WERI-Rb-1 (cell line): ENCODE measurements around the gene PDE8B.

Experiments
- DNase-seq: peaks from one replicate; pipeline ENCODE4 v3.0.0-alpha.2; 2020
- H3K27ac ChIP-seq: fragments of 250-450 bp; sonication (Bioruptor Pico); 2 replicates; pipeline ENCODE4 v1.5.1; 2020; ENCODE audit warnings: mild to moderate bottlenecking, moderate library complexity
- H3K27me3 ChIP-seq: fragments of 250-450 bp; sonication (Bioruptor Pico); 2 replicates; pipeline ENCODE4 v1.5.1; 2021; ENCODE audit warnings: mild to moderate bottlenecking, low read depth, moderate library complexity; ENCODE audit not compliant: insufficient read depth, severe bottlenecking
- H3K36me3 ChIP-seq: fragments of 250-450 bp; sonication (Bioruptor Pico); 2 replicates; pipeline ENCODE4 v1.5.1; 2020; ENCODE audit warnings: mild to moderate bottlenecking, moderate library complexity
- H3K4me3 ChIP-seq: 2 replicates; pipeline ENCODE4 v1.5.1; 2011; ENCODE audit warnings: low read depth, mild to moderate bottlenecking, control low read depth, low read length
- H3K9me3 ChIP-seq: fragments of 250-450 bp; sonication (Bioruptor Pico); 2 replicates; pipeline ENCODE4 v1.5.1; 2021; ENCODE audit warnings: mild to moderate bottlenecking, moderate library complexity; ENCODE audit not compliant: severe bottlenecking
- TF ChIP-seq, protein P1 (sequence below): IDR thresholded peaks from 2 replicates; pipeline ENCODE4 v1.5.1; 2011; ENCODE audit warnings: low read depth, mild to moderate bottlenecking, control low read depth, inconsistent platforms, low read length

Gene PDE8B

GRCh38 chr5:77310494-77311213 lies 100.2 kb downstream of the PDE8B start:
- no peak overlapping the region for H3K27ac ChIP-seq
- no peak for DNase-seq
- H3K27me3 ChIP-seq: no peaks in the 10 kb centered on the region
- H3K9me3 ChIP-seq: no peaks in the 10 kb centered on the region
- no peaks in the 10 kb centered on the region for H3K36me3 ChIP-seq
- TF ChIP-seq, protein P1, sequence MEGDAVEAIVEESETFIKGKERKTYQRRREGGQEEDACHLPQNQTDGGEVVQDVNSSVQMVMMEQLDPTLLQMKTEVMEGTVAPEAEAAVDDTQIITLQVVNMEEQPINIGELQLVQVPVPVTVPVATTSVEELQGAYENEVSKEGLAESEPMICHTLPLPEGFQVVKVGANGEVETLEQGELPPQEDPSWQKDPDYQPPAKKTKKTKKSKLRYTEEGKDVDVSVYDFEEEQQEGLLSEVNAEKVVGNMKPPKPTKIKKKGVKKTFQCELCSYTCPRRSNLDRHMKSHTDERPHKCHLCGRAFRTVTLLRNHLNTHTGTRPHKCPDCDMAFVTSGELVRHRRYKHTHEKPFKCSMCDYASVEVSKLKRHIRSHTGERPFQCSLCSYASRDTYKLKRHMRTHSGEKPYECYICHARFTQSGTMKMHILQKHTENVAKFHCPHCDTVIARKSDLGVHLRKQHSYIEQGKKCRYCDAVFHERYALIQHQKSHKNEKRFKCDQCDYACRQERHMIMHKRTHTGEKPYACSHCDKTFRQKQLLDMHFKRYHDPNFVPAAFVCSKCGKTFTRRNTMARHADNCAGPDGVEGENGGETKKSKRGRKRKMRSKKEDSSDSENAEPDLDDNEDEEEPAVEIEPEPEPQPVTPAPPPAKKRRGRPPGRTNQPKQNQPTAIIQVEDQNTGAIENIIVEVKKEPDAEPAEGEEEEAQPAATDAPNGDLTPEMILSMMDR: no peak
- no peak overlapping the region for H3K4me3 ChIP-seq

GRCh38 chr5:77311214-77311571 lies 100.7 kb downstream of the PDE8B start:
- no peaks in the 10 kb centered on the region for H3K9me3 ChIP-seq
- no peaks in the 10 kb centered on the region for H3K36me3 ChIP-seq
- DNase-seq: no peak
- no peak overlapping the region for H3K27ac ChIP-seq
- TF ChIP-seq, protein P1: no peak
- no peak overlapping the region for H3K4me3 ChIP-seq
- no peaks in the 10 kb centered on the region for H3K27me3 ChIP-seq

- Histone ChIP-seq H3K27me3 (no peaks in the 10 kb centered on the region), H3K36me3 (no peaks in the 10 kb centered on the region), H3K27ac (no peak overlapping the region), H3K4me3 (no peak overlapping the region), H3K9me3 (no peaks in the 10 kb centered on the region)
- DNase-seq: no peak
- TF ChIP-seq, protein P1: no peak
Observed at GRCh38 chr5:77312413-77312812, 101.9 kb downstream of the PDE8B start.

DNA sequence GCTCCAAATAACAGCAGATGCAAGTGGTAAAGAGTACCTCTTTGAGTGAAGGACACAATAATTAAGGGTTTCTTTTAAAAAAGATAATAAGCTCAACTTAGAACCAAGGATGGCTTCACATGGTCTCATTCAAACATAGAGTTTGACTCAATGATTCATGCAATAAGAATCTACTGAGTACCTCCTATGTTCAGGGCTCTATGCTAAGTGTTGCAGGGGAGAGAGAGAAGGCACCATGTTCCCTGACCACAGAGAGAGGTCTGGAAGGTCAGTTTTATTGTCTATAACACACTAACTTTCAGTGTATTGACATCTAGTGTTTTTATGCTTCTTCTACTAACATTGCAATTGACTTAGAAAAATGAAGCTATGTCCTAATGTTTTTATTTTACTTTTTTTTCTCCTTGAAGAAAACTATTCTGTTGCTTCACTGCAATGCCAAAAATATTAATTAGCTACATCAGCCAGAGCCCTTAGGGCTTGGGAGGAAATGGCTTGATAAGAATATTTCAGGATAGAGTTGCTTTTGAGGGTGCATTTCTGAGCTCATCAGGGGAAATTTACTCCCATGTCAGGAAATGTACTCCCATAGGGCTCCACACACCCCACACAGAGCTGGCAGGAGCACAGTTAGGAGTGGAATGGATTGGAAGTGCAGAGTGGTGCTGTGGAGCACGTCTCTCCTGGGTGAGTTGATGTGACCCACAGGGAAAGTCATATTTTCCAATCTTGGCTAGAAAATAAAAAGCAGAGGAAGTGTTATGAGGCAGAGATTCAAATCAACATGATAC lies 106.6 kb downstream of the PDE8B start:
- Histone ChIP-seq H3K27ac (no peak overlapping the region), H3K4me3 (no peak overlapping the region), H3K36me3 (no peaks in the 10 kb centered on the region), H3K27me3 (no peaks in the 10 kb centered on the region), H3K9me3 (no peaks in the 10 kb centered on the region)
- TF ChIP-seq, protein P1: no peak
- DNase-seq: no peak

DNA sequence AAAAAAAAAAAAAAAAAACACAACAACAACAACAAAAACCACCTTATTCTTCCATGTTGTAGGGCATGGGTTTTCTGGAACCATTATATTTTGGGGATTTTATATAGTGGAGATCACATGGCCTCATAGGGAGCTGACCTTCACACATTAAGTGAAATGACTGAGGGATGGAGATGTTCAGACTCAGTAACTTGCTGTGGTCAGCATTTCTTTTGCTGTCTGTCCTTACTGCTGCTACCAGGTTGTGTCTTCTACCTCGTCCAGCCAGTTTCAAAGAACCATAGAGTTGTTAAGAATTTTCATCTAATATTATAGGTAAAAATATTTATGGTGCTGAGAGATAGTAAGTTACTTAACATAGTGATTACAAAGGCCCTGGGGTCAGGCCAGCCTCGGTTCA lies 107.6 kb downstream of the PDE8B start:
- no peaks in the 10 kb centered on the region for H3K27me3 ChIP-seq
- TF ChIP-seq, protein P1: no peak
- no peak overlapping the region for H3K4me3 ChIP-seq
- no peaks in the 10 kb centered on the region for H3K36me3 ChIP-seq
- no peak for DNase-seq
- H3K27ac ChIP-seq: no peak overlapping the region
- no peaks in the 10 kb centered on the region for H3K9me3 ChIP-seq
